Endothelial cell of umbilical vein (primary cell): ENCODE data around the gene MRTFA. TPM values are rescaled to one million over a fixed set of nuclear protein-coding genes. Genes with fewer than 3 reads are reported as not detected.

Source experiments
- BruUV-seq: library from RNA; stranded (reverse); fragments of 400-500 nt; replicated peaks from 2 replicates; lab custom pipeline; 2021; lab: Mats Ljungman, UMichigan
- CTCF ChIA-PET: fragments of 300-600, 350-600 bp; sonication (Branson Sonifier 250); formaldehyde crosslinking; loops from one replicate; lab custom pipeline; 2021; ENCODE audit warnings: antibody characterized with exemption, inconsistent platforms; lab: Charles Lee
- POLR2A ChIA-PET: fragments of 300-600, 350-600 bp; sonication (Branson Sonifier 250); formaldehyde crosslinking; loops from one replicate; lab custom pipeline; 2021; ENCODE audit warnings: antibody characterized with exemption, inconsistent platforms; lab: Charles Lee
- DNase-seq: peaks from one replicate; pipeline ENCODE4 v3.0.0-alpha.2; 2011; ENCODE audit warnings: low read depth, low spot score
- FAIRE-seq: peaks from 2 replicates; lab custom pipeline; 2011; peaks lifted over from hg19 to GRCh38; lab: Jason Lieb, UNC
- H2AFZ ChIP-seq: 2 replicates; pipeline ENCODE4 v1.6.0; 2012; ENCODE audit warnings: low read depth, low read length, control low read depth, inconsistent platforms
- H3K27ac ChIP-seq: 2 replicates; pipeline ENCODE4 v1.5.1; 2011; ENCODE audit warnings: low read depth, mild to moderate bottlenecking, control low read depth, low read length, moderate library complexity; ENCODE audit not compliant: insufficient read depth
- H3K27me3 ChIP-seq, 2 experiments: 2 replicates each; pipeline versions ENCODE4 v1.6.0 to v1.6.1; 2011; ENCODE audit warnings: low read length in 2 of 2, mixed read lengths in 1 of 2; ENCODE audit not compliant: control insufficient read depth in 2 of 2, insufficient read depth in 2 of 2
- H3K36me3 ChIP-seq, 2 experiments: 2 replicates in 1 of 2; 3 replicates in 1 of 2; pipeline ENCODE4 v1.5.1; 2011; ENCODE audit warnings: low read length in 2 of 2, mild to moderate bottlenecking in 1 of 2, moderate library complexity in 1 of 2; ENCODE audit not compliant: control insufficient read depth in 2 of 2, insufficient read depth in 2 of 2; ENCODE audit errors: extremely low read depth in 1 of 2
- H3K4me1 ChIP-seq: 3 replicates; pipeline ENCODE4 v1.5.1; 2011; ENCODE audit warnings: mild to moderate bottlenecking, low read length; ENCODE audit not compliant: control insufficient read depth, insufficient read depth; ENCODE audit errors: extremely low read depth
- H3K4me2 ChIP-seq: 2 replicates; pipeline ENCODE4 v1.6.1; 2011; ENCODE audit warnings: low read length, control low read depth, mixed read lengths; ENCODE audit not compliant: insufficient read depth
- H3K4me3 ChIP-seq, 3 experiments: fragments of 200-600 bp in 1 of 3; sonication (generic), shearing (Covaris generic) in 1 of 3; replicated peaks in 1 of 3; 2 replicates each; pipeline ENCODE4 v1.5.1; 2011 to 2016; ENCODE audit warnings: control low read depth in 3 of 3, low read length in 3 of 3, mild to moderate bottlenecking in 2 of 3, inconsistent platforms in 1 of 3, low read depth in 1 of 3, moderate library complexity in 1 of 3; ENCODE audit not compliant: insufficient read depth in 1 of 3
- H3K79me2 ChIP-seq: 2 replicates; pipeline ENCODE4 v1.6.0; 2012; ENCODE audit warnings: low read length, inconsistent platforms; ENCODE audit not compliant: control insufficient read depth, insufficient read depth
- H3K9ac ChIP-seq: replicated peaks from 2 replicates; pipeline ENCODE3; 2011; ENCODE audit warnings: low read length, control low read depth; ENCODE audit not compliant: insufficient read depth; ENCODE audit errors: extremely low read depth
- H3K9me1 ChIP-seq: replicated peaks from 3 replicates; pipeline ENCODE4 v1.6.0; 2011; ENCODE audit warnings: mild to moderate bottlenecking, low read length; ENCODE audit not compliant: control insufficient read depth, insufficient read depth; ENCODE audit errors: extremely low read depth
- H3K9me3 ChIP-seq: replicated peaks from 2 replicates; pipeline ENCODE4 v1.5.1; 2012; ENCODE audit warnings: low read length, inconsistent platforms; ENCODE audit not compliant: control insufficient read depth, insufficient read depth
- H4K20me1 ChIP-seq: replicated peaks from 2 replicates; pipeline ENCODE3; 2011; ENCODE audit warnings: mild to moderate bottlenecking, low read length; ENCODE audit not compliant: control insufficient read depth, insufficient read depth; ENCODE audit errors: extremely low read depth
- EZH2 ChIP-seq: IDR thresholded peaks from 2 replicates; pipeline ENCODE4 v1.6.1; 2012; ENCODE audit warnings: borderline replicate concordance, low read depth, mild to moderate bottlenecking, moderate library complexity, low read length, inconsistent platforms; ENCODE audit not compliant: severe bottlenecking
- FOS ChIP-seq: IDR thresholded peaks from 2 replicates; pipeline ENCODE4 v1.6.1; 2011; ENCODE audit warnings: mild to moderate bottlenecking, low read length, moderate library complexity, borderline replicate concordance; ENCODE audit not compliant: insufficient read depth
- GATA2 ChIP-seq: IDR thresholded peaks from 2 replicates; pipeline ENCODE4 v1.7.0; 2011; ENCODE audit warnings: low read depth, mild to moderate bottlenecking, moderate library complexity, mixed read lengths, low read length; ENCODE audit not compliant: insufficient read length, insufficient read depth
- JUN ChIP-seq: IDR thresholded peaks from 2 replicates; pipeline ENCODE4 v1.6.1; 2011; ENCODE audit warnings: borderline replicate concordance, low read depth; ENCODE audit not compliant: insufficient read length, insufficient read depth
- MAX ChIP-seq: IDR thresholded peaks from 2 replicates; pipeline ENCODE4 v1.6.1; 2011; ENCODE audit not compliant: insufficient read depth, insufficient read length
- MYC ChIP-seq: IDR thresholded peaks from one replicate; pipeline ENCODE4 v1.6.1; 2011; ENCODE audit warnings: mild to moderate bottlenecking, low read depth, low read length
- POLR2A ChIP-seq: IDR thresholded peaks from 2 replicates; pipeline ENCODE4 v1.6.1; 2012; ENCODE audit warnings: low read depth, mild to moderate bottlenecking, control low read depth, low read length
- POLR2AphosphoS5 ChIP-seq: IDR thresholded peaks from 2 replicates; pipeline ENCODE4 v1.6.1; 2012; ENCODE audit warnings: low read depth, mild to moderate bottlenecking, control low read depth, low read length, moderate library complexity; ENCODE audit not compliant: insufficient read depth
- dilution Hi-C: fragments of 300-500 bp; cut with MboI; formaldehyde crosslinking; loops from one replicate; pipeline ENCODE4 v1.15.0; 2019; ENCODE audit warnings: low sequenced_read_pairs; ENCODE audit not compliant: extremely low pct_ligation_motif_present
- intact Hi-C: fragments of 100-400 bp; cut with micrococcal nuclease; formaldehyde crosslinking; loops from one replicate; pipeline ENCODE4 v1.10.0; 2022
- polyA plus RNA-seq, 4 experiments: library from polyadenylated mRNA; depleted of rRNA in 3 of 4; stranded (reverse) in 3 of 4; unstranded in 1 of 4; fragments of >200 nt; gene quantifications; 2 replicates each; pipeline versions ENCODE4 v1.2.1 to v1.2.3, GENCODE V29; 2011 to 2012; ENCODE audit warnings: missing spikeins in 1 of 4
- total RNA-seq: library from RNA; stranded (reverse); gene quantifications from 2 replicates; pipeline ENCODE4 v1.2.3, GENCODE V29; 2021
- TF ChIP-seq, protein P1 (sequence below), 2 donors: IDR thresholded peaks; 1 replicate in 1 of 2; 2 replicates in 1 of 2; pipeline ENCODE4 v1.5.1; 2011; ENCODE audit warnings: low read length in 2 of 2, mild to moderate bottlenecking in 2 of 2, moderate library complexity in 2 of 2, control low read depth in 1 of 2, inconsistent platforms in 1 of 2, low read depth in 1 of 2; ENCODE audit not compliant: insufficient read depth in 1 of 2; ENCODE audit errors: extremely low read depth in 1 of 2

MRTFA gene
- total and polyA plus RNA-seq, 2 donors (not counting 3 experiments of a cell fraction or from before 2014, with no cell fraction given), result 13.6 to 44.1 TPM

DNA sequence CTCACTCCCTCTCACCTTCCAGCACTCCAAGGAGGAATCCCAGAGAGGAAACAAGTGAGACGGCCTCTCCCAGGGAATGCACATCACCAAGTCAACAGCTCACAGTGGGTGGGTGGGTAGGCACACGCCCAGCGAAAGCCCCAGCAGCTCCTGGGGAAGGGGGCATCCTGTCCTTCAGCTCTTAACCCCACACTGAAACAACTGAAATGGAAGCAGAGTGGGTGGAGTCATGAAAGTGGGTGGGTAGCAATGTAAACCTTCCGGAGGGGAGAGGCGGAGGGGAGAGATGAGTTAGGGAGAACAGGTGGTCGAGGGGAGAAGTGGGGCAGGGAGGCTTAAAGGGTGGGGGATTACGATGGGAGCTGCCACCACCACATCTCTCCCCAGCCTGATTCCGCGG, 48.2 kb upstream of the MRTFA start:
- H3K4me2 ChIP-seq, result no peak overlapping the region
- no peaks in the 10 kb centered on the region for H4K20me1 ChIP-seq
- H3K27ac ChIP-seq, result no peak overlapping the region
- no peaks in the 10 kb centered on the region for H3K36me3 ChIP-seq
- DNase-seq (no peak), FAIRE-seq (no peak)
- no TSS peak for BruUV-seq
- H3K9ac ChIP-seq, result no peak overlapping the region
- no peak overlapping the region for H2AFZ ChIP-seq
- POLR2A ChIA-PET, result no interaction called here
- dilution Hi-C loops (no loop called here), intact Hi-C loops (no loop called here)
- peaks cover 8% of the 10 kb centered on the region in 2 experiments for H3K27me3 ChIP-seq
- no peaks in the 10 kb centered on the region for H3K79me2 ChIP-seq
- CTCF ChIA-PET, result interaction anchor here (1.0 to 6.0 kb wide), 5 partner anchors 67 to 215 kb away, joined by 3 to 189 read pairs (median 31); no protein-coding TSS in a partner anchor
- H3K9me3 ChIP-seq, result no peaks in the 10 kb centered on the region
- peaks cover 7% of the 10 kb centered on the region for H3K4me1 ChIP-seq
- TF ChIP-seq, protein P1, sequence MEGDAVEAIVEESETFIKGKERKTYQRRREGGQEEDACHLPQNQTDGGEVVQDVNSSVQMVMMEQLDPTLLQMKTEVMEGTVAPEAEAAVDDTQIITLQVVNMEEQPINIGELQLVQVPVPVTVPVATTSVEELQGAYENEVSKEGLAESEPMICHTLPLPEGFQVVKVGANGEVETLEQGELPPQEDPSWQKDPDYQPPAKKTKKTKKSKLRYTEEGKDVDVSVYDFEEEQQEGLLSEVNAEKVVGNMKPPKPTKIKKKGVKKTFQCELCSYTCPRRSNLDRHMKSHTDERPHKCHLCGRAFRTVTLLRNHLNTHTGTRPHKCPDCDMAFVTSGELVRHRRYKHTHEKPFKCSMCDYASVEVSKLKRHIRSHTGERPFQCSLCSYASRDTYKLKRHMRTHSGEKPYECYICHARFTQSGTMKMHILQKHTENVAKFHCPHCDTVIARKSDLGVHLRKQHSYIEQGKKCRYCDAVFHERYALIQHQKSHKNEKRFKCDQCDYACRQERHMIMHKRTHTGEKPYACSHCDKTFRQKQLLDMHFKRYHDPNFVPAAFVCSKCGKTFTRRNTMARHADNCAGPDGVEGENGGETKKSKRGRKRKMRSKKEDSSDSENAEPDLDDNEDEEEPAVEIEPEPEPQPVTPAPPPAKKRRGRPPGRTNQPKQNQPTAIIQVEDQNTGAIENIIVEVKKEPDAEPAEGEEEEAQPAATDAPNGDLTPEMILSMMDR (IDR thresholded peaks at IDR 0.05; ENCODE audit: extremely low read depth in 1 of 2, insufficient read depth in 1 of 2, low read depth in 1 of 2, low read length in 2 of 2), result no peak
- TF ChIP-seq MAX (no peak), POLR2A (no peak), FOS (no peak), MYC (no peak), POLR2AphosphoS5 (no peak), GATA2 (no peak), EZH2 (no peak), JUN (no peak)
- no peaks in the 10 kb centered on the region for H3K9me1 ChIP-seq
- H3K4me3 ChIP-seq, result no peak overlapping the region
